Neural progenitor cell (in vitro differentiated cells): Measurements from ENCODE around the gene TRNAU1AP.

Source experiments
- EZH2phosphoT487 ChIP-seq: fragments of 200-600 bp; sonication (generic); IDR thresholded peaks from 2 replicates; pipeline ENCODE4 v1.6.1; 2017; ENCODE audit warnings: antibody characterized with exemption
- TF ChIP-seq, protein P1 (sequence below): fragments of 200-600 bp; sonication (generic); IDR thresholded peaks from 2 replicates; pipeline ENCODE4 v1.5.1; 2017; ENCODE audit warnings: antibody characterized with exemption, mild to moderate bottlenecking

DNA sequence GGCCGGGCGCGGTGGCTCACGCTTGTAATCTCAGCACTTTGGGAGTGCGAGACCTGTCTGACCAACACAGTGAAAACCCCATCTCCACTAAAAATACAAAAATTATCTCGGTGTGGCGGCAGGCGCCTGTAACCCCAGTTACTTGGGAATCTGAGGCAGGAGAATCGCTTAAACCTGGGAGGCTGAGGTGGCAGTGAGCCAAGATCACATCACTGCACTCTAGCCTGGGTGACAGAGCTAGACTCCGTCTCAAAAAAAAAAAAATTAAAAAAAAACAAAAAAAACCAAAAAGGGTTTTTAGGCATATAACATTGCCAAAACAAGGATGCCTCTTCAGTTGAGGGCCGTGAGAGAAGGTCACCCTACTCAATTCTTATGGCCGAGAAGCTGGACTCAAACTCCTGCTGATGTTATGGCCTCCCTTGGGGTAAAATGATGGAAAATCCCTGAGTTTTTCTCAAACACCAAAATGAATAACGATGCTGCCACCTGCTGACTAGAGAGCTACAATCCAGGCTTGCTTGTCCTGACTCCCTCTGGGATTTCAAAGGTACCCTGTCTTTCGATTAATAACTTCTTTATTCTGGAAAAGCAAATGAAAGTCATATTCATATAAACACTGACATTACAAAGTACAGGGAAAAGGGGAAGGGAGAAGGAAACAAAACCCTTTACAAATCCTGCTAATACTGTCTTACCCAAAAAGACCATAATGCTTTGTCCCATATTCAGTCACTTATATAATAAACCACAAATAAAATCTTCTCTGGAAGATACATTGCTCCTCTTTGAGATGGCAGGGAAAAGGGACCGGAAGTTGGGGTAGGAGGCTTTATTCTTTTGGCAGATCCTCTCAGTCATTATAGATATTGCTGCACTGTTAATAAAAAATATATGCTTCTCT lies 49.9 kb downstream of the TRNAU1AP start:
- TF ChIP-seq, protein P1, sequence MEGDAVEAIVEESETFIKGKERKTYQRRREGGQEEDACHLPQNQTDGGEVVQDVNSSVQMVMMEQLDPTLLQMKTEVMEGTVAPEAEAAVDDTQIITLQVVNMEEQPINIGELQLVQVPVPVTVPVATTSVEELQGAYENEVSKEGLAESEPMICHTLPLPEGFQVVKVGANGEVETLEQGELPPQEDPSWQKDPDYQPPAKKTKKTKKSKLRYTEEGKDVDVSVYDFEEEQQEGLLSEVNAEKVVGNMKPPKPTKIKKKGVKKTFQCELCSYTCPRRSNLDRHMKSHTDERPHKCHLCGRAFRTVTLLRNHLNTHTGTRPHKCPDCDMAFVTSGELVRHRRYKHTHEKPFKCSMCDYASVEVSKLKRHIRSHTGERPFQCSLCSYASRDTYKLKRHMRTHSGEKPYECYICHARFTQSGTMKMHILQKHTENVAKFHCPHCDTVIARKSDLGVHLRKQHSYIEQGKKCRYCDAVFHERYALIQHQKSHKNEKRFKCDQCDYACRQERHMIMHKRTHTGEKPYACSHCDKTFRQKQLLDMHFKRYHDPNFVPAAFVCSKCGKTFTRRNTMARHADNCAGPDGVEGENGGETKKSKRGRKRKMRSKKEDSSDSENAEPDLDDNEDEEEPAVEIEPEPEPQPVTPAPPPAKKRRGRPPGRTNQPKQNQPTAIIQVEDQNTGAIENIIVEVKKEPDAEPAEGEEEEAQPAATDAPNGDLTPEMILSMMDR = peak; percentile 78
- TF ChIP-seq EZH2phosphoT487 = no peak
